DOHH2 (cell line): Measurements from ENCODE around the gene MAML2.

Experiments used
- CTCF ChIP-seq: fragments of 200-600 bp; sonication (generic); IDR thresholded peaks from one replicate; pipeline ENCODE4 v1.5.1; 2014; ENCODE audit warnings: antibody characterized with exemption, mild to moderate bottlenecking, low read depth, low read length; ENCODE audit not compliant: poor library complexity, severe bottlenecking
- EZH2phosphoT487 ChIP-seq: fragments of 200-600 bp; sonication (generic); IDR thresholded peaks from 2 replicates; pipeline ENCODE4 v1.6.1; 2017; ENCODE audit warnings: borderline replicate concordance, mild to moderate bottlenecking, antibody characterized with exemption, low read length, moderate library complexity, mixed read lengths

- TF ChIP-seq CTCF (no peak), EZH2phosphoT487 (no peak)
Measured at GRCh38 chr11:96075532-96075959, 267.4 kb downstream of the MAML2 start.
